Left ventricle myocardium inferior (tissue), 1 donor: ENCODE measurements around the gene UGT3A1. TPM values are rescaled to one million over a fixed set of nuclear protein-coding genes. Genes with fewer than 3 reads are reported as not detected.
"Not testable (repeated sequence)": the region's sequence is repeated elsewhere in the genome, so short reads cannot be mapped to it uniquely, and the experiment has no call there.

Experiments
- DNase-seq: peaks from one replicate; pipeline ENCODE4 v3.0.0-alpha.2; 2020
- H3K27ac ChIP-seq: fragments of 200-600 bp; replicated peaks from 2 replicates; pipeline ENCODE4 v1.8.0; 2021
- H3K27me3 ChIP-seq: fragments of 200-600 bp; 2 replicates; pipeline ENCODE4 v1.8.0; 2021; ENCODE audit warnings: low read depth
- H3K36me3 ChIP-seq: fragments of 200-600 bp; 2 replicates; pipeline ENCODE4 v1.8.0; 2021
- H3K4me1 ChIP-seq: fragments of 200-600 bp; 2 replicates; pipeline ENCODE4 v1.8.0; 2021
- H3K4me3 ChIP-seq: fragments of 200-600 bp; 2 replicates; pipeline ENCODE4 v1.8.0; 2021; ENCODE audit warnings: mild to moderate bottlenecking, moderate library complexity
- H3K9me3 ChIP-seq: fragments of 200-600 bp; replicated peaks from 2 replicates; pipeline ENCODE4 v1.8.0; 2021
- intact Hi-C: fragments of 100-400 bp; cut with micrococcal nuclease; formaldehyde crosslinking; loops from one replicate; pipeline ENCODE4 v1.11.0; 2022
- long read RNA-seq: library from polyadenylated mRNA; unstranded; transcript quantifications from one replicate; pipeline ENCODE4 v2.0.0, GENCODE V29; 2021
- total RNA-seq: library from RNA; stranded (reverse); fragmentation: NEBNext Ultra II Directional; extraction: Animal tissue kit (Norgen Biotek cat#: 25700); gene quantifications from one replicate; pipeline ENCODE4 v1.2.1, GENCODE V29; 2021
- TF ChIP-seq, protein P1 (sequence below): fragments of 200-600 bp; IDR thresholded peaks from 2 replicates; pipeline ENCODE4 v1.8.0; 2021; ENCODE audit warnings: antibody characterized with exemption, mild to moderate bottlenecking, borderline replicate concordance
- donor health status: DM: no; HTN: yes; CAD: no; lungs with severe emphysema.

UGT3A1 gene, protein sequence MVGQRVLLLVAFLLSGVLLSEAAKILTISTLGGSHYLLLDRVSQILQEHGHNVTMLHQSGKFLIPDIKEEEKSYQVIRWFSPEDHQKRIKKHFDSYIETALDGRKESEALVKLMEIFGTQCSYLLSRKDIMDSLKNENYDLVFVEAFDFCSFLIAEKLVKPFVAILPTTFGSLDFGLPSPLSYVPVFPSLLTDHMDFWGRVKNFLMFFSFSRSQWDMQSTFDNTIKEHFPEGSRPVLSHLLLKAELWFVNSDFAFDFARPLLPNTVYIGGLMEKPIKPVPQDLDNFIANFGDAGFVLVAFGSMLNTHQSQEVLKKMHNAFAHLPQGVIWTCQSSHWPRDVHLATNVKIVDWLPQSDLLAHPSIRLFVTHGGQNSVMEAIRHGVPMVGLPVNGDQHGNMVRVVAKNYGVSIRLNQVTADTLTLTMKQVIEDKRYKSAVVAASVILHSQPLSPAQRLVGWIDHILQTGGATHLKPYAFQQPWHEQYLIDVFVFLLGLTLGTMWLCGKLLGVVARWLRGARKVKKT
- not detected for total RNA-seq
- long read RNA-seq = 0 reads

DNA sequence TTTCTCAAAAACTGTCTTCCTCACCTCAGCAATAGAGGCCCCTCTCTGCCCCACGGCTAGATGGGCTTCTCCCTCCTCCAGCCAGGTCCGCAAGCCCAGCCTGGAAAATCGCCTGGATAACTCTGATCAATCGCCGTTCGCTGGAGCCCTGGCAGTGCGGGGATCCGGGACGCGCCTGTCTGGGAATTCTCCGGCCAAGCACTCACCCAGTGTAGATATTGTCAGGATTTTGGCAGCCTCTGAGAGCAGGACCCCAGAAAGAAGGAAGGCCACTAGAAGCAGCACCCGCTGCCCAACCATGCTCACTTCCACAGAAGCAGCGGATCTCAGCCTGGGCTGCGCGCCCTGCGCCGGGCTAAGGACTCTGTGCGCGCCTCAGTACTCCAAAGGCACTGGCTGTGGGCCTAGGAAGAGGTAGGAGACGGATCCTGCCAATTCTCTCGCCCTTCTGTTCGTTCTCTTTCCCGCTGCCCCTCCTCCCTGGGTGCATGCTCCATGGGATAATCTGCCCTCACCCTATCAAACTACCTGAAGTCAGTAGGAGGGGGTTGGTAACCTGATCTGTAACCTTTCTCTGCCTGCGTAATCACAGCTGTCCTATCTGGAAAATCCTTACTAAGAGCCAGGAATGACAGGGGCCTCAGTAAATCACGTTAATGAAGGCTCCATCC is at the start of gene UGT3A1:
TSS of gene UGT3A1 (minus strand) at position 450 of the 671 bp plus-strand sequence. CDS start at position 300, 150 bp downstream.
- Histone ChIP-seq H3K27me3 (peaks cover 36% of the 10 kb centered on the region), H3K9me3 (no peaks in the 10 kb centered on the region), H3K36me3 (no peaks in the 10 kb centered on the region), H3K27ac (no peak within 1 kb of the TSS), H3K4me1 (no peaks in the 10 kb centered on the region), H3K4me3 (no peak within 1 kb of the TSS)
- intact Hi-C loops = no loop called here
- TF ChIP-seq, protein P1, sequence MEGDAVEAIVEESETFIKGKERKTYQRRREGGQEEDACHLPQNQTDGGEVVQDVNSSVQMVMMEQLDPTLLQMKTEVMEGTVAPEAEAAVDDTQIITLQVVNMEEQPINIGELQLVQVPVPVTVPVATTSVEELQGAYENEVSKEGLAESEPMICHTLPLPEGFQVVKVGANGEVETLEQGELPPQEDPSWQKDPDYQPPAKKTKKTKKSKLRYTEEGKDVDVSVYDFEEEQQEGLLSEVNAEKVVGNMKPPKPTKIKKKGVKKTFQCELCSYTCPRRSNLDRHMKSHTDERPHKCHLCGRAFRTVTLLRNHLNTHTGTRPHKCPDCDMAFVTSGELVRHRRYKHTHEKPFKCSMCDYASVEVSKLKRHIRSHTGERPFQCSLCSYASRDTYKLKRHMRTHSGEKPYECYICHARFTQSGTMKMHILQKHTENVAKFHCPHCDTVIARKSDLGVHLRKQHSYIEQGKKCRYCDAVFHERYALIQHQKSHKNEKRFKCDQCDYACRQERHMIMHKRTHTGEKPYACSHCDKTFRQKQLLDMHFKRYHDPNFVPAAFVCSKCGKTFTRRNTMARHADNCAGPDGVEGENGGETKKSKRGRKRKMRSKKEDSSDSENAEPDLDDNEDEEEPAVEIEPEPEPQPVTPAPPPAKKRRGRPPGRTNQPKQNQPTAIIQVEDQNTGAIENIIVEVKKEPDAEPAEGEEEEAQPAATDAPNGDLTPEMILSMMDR = no peak
- DNase-seq = no peak

DNA sequence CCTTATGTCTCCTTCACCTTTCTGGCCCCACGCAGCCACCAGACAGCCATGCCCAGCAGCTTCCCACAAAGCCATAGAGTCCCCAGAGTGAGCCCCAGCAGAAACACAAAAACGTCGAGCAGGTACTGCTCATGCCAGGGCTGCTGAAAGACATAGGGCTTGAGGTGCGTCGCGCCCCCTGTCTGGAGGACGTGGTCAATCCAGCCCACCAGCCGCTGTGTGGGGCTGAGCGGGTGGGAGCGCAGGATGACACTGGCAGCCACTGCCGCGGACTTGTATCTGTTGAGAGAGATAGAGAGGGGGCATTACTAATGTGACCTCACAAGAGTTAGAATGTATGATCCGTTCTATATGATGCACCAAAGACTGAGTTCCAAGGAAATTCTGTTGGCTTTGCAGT is 44.5 kb upstream of the UGT3A1 start:
- H3K9me3 ChIP-seq = no peaks in the 10 kb centered on the region
- intact Hi-C loops = no loop called here
- DNase-seq = no peak
- no peak overlapping the region for H3K4me3 ChIP-seq
- H3K27ac ChIP-seq = no peak overlapping the region
- TF ChIP-seq, protein P1 = no peak
- H3K4me1 ChIP-seq = no peaks in the 10 kb centered on the region
- no peaks in the 10 kb centered on the region for H3K27me3 ChIP-seq
- H3K36me3 ChIP-seq = no peaks in the 10 kb centered on the region

DNA sequence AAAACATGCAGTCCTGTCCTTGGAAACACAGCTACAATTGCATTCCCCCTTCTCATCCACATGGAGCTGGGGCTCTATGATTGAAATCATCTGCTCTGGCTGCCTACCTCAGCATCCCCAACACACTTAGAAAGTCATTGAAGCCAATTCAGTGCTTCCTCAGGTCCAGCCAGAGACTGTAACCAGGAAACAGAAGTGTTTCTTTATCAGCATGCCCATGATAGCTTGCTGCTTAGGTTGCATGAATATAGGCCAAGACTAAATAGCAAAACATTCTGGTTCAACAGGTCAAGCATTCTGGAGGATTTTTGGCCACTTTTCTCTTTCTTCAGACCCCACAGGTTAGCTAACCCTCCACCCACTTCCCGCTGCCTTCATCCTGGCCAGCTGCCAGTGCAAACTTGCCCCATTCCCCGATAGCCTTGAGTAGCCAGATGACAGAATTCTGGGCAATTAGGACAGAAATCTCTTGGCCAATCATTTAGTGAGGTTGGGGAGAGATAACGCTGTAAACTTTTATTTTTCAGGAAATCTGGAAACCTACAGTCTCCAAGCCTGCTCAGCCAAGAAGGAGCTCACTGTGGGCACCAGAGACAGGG is 43.4 kb upstream of the UGT3A1 start:
- DNase-seq, H3K4me3 ChIP-seq, intact Hi-C loops, H3K27me3 ChIP-seq, H3K4me1 ChIP-seq, H3K27ac ChIP-seq, H3K36me3 ChIP-seq, H3K9me3 ChIP-seq: not testable (repeated sequence)

DNA sequence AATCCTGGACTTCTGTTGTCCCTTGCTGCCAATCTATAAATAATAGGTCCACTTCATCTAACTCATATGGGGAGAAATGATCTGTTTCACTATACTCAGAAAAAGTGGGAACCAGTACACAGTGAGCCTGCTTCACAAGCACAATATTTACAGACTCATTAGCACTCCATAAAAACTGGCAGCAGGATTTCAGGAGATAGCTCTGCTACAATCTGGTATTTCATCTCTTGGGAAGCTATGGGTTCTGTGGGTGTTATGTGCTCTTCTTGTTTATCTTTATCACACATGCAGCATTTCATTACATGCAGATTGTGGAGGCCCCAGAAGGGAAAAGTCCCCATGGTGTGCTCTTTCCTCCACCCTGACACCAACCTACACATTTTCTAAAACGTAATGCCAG is 42.3 kb upstream of the UGT3A1 start:
- Histone ChIP-seq H3K4me3 (no peak overlapping the region), H3K4me1 (no peaks in the 10 kb centered on the region), H3K27ac (no peak overlapping the region), H3K36me3 (no peaks in the 10 kb centered on the region), H3K27me3 (no peaks in the 10 kb centered on the region), H3K9me3 (no peaks in the 10 kb centered on the region)
- TF ChIP-seq, protein P1 = no peak
- no peak for DNase-seq
- intact Hi-C loops = no loop called here

DNA sequence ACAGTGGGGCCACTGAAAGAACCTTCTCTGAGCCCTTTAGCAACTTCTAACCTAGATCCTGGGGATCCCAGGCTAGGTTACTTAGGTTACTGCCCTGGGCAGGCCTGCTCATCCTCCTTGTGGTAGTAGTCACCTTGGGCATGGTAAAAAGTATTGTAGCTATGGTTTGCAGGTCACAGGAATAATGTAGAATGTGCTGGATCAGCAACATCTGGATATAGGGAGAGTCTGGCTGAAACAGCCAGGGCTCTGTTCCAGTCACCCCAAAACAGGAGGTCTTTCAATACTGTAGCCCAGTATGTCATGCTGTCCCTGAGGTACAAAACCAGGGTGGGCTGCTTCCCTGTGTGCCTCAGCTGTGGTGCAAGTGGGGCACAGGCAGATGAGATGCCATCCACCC is 41.9 kb upstream of the UGT3A1 start:
- Histone ChIP-seq H3K4me3 (no peak overlapping the region), H3K9me3 (no peaks in the 10 kb centered on the region), H3K27ac (no peak overlapping the region), H3K36me3 (no peaks in the 10 kb centered on the region), H3K4me1 (no peaks in the 10 kb centered on the region), H3K27me3 (no peaks in the 10 kb centered on the region)
- no peak for DNase-seq
- TF ChIP-seq, protein P1 = no peak
- intact Hi-C loops = no loop called here

DNA sequence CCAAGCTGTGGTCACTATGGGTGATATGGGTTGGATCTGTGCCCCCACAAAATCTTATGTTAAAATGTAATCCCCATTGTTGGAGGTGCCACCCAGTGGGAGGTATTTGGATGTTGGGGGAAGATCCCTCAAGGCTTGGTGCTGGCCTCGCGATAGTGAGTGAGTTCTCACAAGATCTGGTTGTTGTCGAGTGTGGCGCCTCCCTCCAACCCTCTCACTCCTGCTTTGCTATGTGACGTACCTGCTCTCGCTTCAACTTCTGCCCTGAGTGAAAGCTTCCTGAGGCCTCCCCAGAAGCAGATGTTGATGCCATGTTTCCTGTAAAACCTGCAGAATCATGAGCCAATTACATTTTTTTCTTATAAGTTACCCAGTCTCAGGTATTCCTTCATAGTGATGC is 40.0 kb upstream of the UGT3A1 start:
- TF ChIP-seq, protein P1 = no peak
- H3K36me3 ChIP-seq = no peaks in the 10 kb centered on the region
- H3K4me3 ChIP-seq = no peak overlapping the region
- no peaks in the 10 kb centered on the region for H3K27me3 ChIP-seq
- intact Hi-C loops = no loop called here
- H3K9me3 ChIP-seq = no peaks in the 10 kb centered on the region
- DNase-seq = no peak
- H3K4me1 ChIP-seq = no peaks in the 10 kb centered on the region
- no peak overlapping the region for H3K27ac ChIP-seq
